ENCODE data around the gene ZNF605. TPM values are rescaled to one million over a fixed set of nuclear protein-coding genes. Genes with fewer than 3 reads are reported as not detected.

ZNF605 gene
- total and polyA plus RNA-seq, 2 of the 4 experiments (the other 2 are of a cell fraction) = 3.6 to 9.9 TPM

DNA sequence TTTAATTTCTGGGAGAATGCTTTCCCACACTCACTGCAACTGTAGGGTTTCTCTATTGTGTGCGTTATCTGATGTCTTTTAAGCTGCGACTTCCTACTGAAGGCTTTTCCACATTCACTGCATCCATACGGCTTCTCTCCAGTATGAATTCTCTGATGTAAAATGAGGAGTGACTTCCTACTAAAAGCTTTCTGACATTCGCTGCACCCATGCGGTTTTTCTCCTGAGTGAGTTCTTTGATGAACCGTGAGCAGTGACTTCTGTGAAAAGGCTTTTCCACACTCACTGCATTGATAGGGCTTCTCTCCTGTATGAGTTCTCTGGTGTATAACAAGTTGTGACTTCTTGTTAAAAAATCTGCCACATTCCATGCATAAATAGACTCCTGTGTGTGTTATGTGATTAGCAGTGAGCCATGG lies 29.7 kb downstream of the ZNF605 start:
- Histone ChIP-seq H4K91ac (ENCODE audit: insufficient read depth, low read depth, low read length) (no peak overlapping the region), H2BK15ac (ENCODE audit: low read depth, low read length) (no peak overlapping the region), H3K27me3 (ENCODE audit: control insufficient read depth, insufficient read depth, low read length) (no peaks in the 10 kb centered on the region), H3K14ac (replicated peaks; ENCODE audit: low read depth, low read length) (no peak overlapping the region), H2AK9ac (replicated peaks; ENCODE audit: low read depth, low read length, poor library complexity) (no peak overlapping the region), H3K9ac (ENCODE audit: low read depth, low read length) (no peak overlapping the region), H2BK20ac (ENCODE audit: low read depth, low read length) (no peak overlapping the region), H2BK5ac (ENCODE audit: low read depth, low read length, poor library complexity, severe bottlenecking) (no peak overlapping the region), H3K9me3 (ENCODE audit: control insufficient read depth, insufficient read depth, low read length) (peaks cover 77% of the 10 kb centered on the region), H2BK120ac (ENCODE audit: low read depth, low read length) (no peak overlapping the region), H3K4ac (ENCODE audit: low read depth, low read length) (no peak overlapping the region), H3K23ac (ENCODE audit: low read depth, low read length) (no peak overlapping the region), H2AK5ac (ENCODE audit: low read depth, low read length) (no peak overlapping the region), H3K4me2 (ENCODE audit: low read depth, low read length) (no peak overlapping the region), H3K9me1 (ENCODE audit: insufficient read depth, low read length) (no peaks in the 10 kb centered on the region), H4K20me1 (ENCODE audit: insufficient read depth, low read length) (no peaks in the 10 kb centered on the region), H3K56ac (ENCODE audit: extremely low read depth, insufficient read depth, low read length) (no peak overlapping the region), H3K27ac (ENCODE audit: insufficient read depth, low read length) (no peak overlapping the region), H2AFZ (replicated peaks; ENCODE audit: low read length, poor library complexity) (no peak overlapping the region), H4K5ac (ENCODE audit: low read depth, low read length) (no peak overlapping the region), H3K18ac (ENCODE audit: low read depth, low read length) (no peak overlapping the region), H3K4me1 (ENCODE audit: control insufficient read depth, insufficient read depth, low read length) (no peaks in the 10 kb centered on the region), H3K79me1 (ENCODE audit: low read depth in 1 of 2, low read length in 2 of 2) (no peaks in the 10 kb centered on the region), H4K8ac (ENCODE audit: low read depth in 2 of 2, low read length in 2 of 2) (no peak overlapping the region), H3K4me3 (ENCODE audit: insufficient read depth, low read depth, low read length) (no peak overlapping the region), H3K36me3 (ENCODE audit: control insufficient read depth, insufficient read depth, low read length) (peaks cover 32% of the 10 kb centered on the region)
- CTCF ChIA-PET = no interaction called here
- in situ Hi-C loops (cut with MboI; ENCODE audit: low sequenced_read_pairs) (no loop called here), dilution Hi-C loops (cut with HindIII; ENCODE audit: low sequenced_read_pairs, unreplicated experiment) (no loop called here), intact Hi-C loops (cut with micrococcal nuclease) (no loop called here)
- POLR2A ChIA-PET (ENCODE audit: unreplicated experiment) = no interaction called here
- no CpG with 5 or more reads among the region's 6 CpGs for WGBS, 2 experiments (ENCODE audit: extremely low coverage in 2 of 2, insufficient read length in 1 of 2)
- DNase-seq (no peak), ATAC-seq (ENCODE audit: low read depth) (no peak)
- TF ChIP-seq, protein P1, sequence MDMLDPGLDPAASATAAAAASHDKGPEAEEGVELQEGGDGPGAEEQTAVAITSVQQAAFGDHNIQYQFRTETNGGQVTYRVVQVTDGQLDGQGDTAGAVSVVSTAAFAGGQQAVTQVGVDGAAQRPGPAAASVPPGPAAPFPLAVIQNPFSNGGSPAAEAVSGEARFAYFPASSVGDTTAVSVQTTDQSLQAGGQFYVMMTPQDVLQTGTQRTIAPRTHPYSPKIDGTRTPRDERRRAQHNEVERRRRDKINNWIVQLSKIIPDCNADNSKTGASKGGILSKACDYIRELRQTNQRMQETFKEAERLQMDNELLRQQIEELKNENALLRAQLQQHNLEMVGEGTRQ (IDR thresholded peaks at IDR 0.05; ENCODE audit: low read depth, low read length) = no peak
- TF ChIP-seq CHD1 (IDR thresholded peaks at IDR 0.05; ENCODE audit: low read depth, low read length) = no peak
- BruUV-seq (replicated peaks) = no TSS peak

Measured in IMR-90 (cell line).